Measurements from ENCODE around the gene VRK1. TPM values are rescaled to one million over a fixed set of nuclear protein-coding genes. Genes with fewer than 3 reads are reported as not detected.

VRK1 gene
- total and polyA plus RNA-seq, 2 of the 4 experiments (the other 2 are of a cell fraction), result 14.2 to 19.9 TPM

- no peak overlapping the region for H4K5ac ChIP-seq (ENCODE audit: low read depth, low read length)
- 0 out of 2 replicates have a peak, but pooled peaks cover 1% of the 10 kb centered on the region for H3K4me1 ChIP-seq (ENCODE audit: control insufficient read depth, insufficient read depth, low read length)
- no peak overlapping the region for H4K8ac ChIP-seq (ENCODE audit: low read depth in 2 of 2, low read length in 2 of 2)
- in situ Hi-C loops (cut with MboI; ENCODE audit: low sequenced_read_pairs) (no loop called here), intact Hi-C loops (cut with micrococcal nuclease) (loop anchor here (1.0 to 5.0 kb wide), 4 partner anchors 47 to 285 kb away; partner anchors contain the start of gene VRK1), dilution Hi-C loops (cut with HindIII; ENCODE audit: low sequenced_read_pairs, unreplicated experiment) (no loop called here)
- H3K9me3 ChIP-seq (ENCODE audit: control insufficient read depth, insufficient read depth, low read length), result no peaks in the 10 kb centered on the region
- no peak overlapping the region for H3K23ac ChIP-seq (ENCODE audit: low read depth, low read length)
- ChIA-PET CTCF (interaction anchor here (1.0 to 1.6 kb wide), 5 partner anchors 9 to 69 kb away, joined by 3 to 5 read pairs (median 4); no protein-coding TSS in a partner anchor), POLR2A (ENCODE audit: unreplicated experiment) (no interaction called here)
- no peak for TF ChIP-seq MAZ (IDR thresholded peaks at IDR 0.05; ENCODE audit: borderline replicate concordance, low read depth, low read length)
- no peak for TF ChIP-seq RCOR1 (IDR thresholded peaks at IDR 0.05; ENCODE audit: insufficient replicate concordance, low read length)
- no peak for TF ChIP-seq ELK1 (IDR thresholded peaks at IDR 0.05; ENCODE audit: borderline replicate concordance, low read depth, low read length)
- TF ChIP-seq CTCF (conservative IDR thresholded peaks at IDR 0.05; ENCODE audit: low read depth, low read length), result no peak
- no peak for TF ChIP-seq USF2 (IDR thresholded peaks at IDR 0.05; ENCODE audit: low read depth, low read length)
- TF ChIP-seq NFE2L2 (IDR thresholded peaks at IDR 0.05; ENCODE audit: low read depth, low read length), result no peak
- TF ChIP-seq RFX5 (IDR thresholded peaks at IDR 0.05; ENCODE audit: low read depth, low read length), result no peak
- no peak for TF ChIP-seq SMC3 (IDR thresholded peaks at IDR 0.05; ENCODE audit: low read depth, low read length)
- TF ChIP-seq RAD21 (IDR thresholded peaks at IDR 0.05; ENCODE audit: low read length), result no peak
- TF ChIP-seq POLR2A (IDR thresholded peaks at IDR 0.05; ENCODE audit: low read depth, low read length), result no peak
- no peak for TF ChIP-seq MAFK (IDR thresholded peaks at IDR 0.05; ENCODE audit: low read depth, low read length)
- TF ChIP-seq FOS (IDR thresholded peaks at IDR 0.05; ENCODE audit: low read depth, low read length), result no peak
- TF ChIP-seq CEBPB (IDR thresholded peaks at IDR 0.05; ENCODE audit: low read depth, low read length), result no peak
- no peak for TF ChIP-seq MXI1 (IDR thresholded peaks at IDR 0.05; ENCODE audit: borderline replicate concordance, low read depth, low read length)
- TF ChIP-seq CHD1 (IDR thresholded peaks at IDR 0.05; ENCODE audit: low read depth, low read length), result no peak
- TF ChIP-seq BHLHE40 (IDR thresholded peaks at IDR 0.05; ENCODE audit: low read depth, low read length), result no peak
- no peak overlapping the region for H3K27ac ChIP-seq (ENCODE audit: insufficient read depth, low read length)
- no peaks in the 10 kb centered on the region for H3K27me3 ChIP-seq (ENCODE audit: control insufficient read depth, insufficient read depth, low read length)
- no peak overlapping the region for H2BK15ac ChIP-seq (ENCODE audit: low read depth, low read length)
- H3K79me1 ChIP-seq (ENCODE audit: low read depth in 1 of 2, low read length in 2 of 2), result no peaks in the 10 kb centered on the region
- no TSS peak for BruUV-seq (replicated peaks)
- no peak overlapping the region for H3K56ac ChIP-seq (ENCODE audit: extremely low read depth, insufficient read depth, low read length)
- no peak overlapping the region for H2AK5ac ChIP-seq (ENCODE audit: low read depth, low read length)
- H2BK5ac ChIP-seq (ENCODE audit: low read depth, low read length, poor library complexity, severe bottlenecking), result no peak overlapping the region
- 80% methylated on average over 1 of the region's 4 CpGs; no CpG with 5 or more reads in 1 of the 2 experiments for WGBS, 2 experiments (ENCODE audit: extremely low coverage in 2 of 2, insufficient read length in 1 of 2)
- no peak overlapping the region for H2AFZ ChIP-seq (replicated peaks; ENCODE audit: low read length, poor library complexity)
- H2BK20ac ChIP-seq (ENCODE audit: low read depth, low read length), result no peak overlapping the region
- no peak overlapping the region for H3K18ac ChIP-seq (ENCODE audit: low read depth, low read length)
- H3K9me1 ChIP-seq (ENCODE audit: insufficient read depth, low read length), result no peaks in the 10 kb centered on the region
- no peak overlapping the region for H3K4ac ChIP-seq (ENCODE audit: low read depth, low read length)
- H3K36me3 ChIP-seq (ENCODE audit: control insufficient read depth, insufficient read depth, low read length), result peaks cover 1% of the 10 kb centered on the region; the same call in 1 of the 2 replicates
- no peaks in the 10 kb centered on the region for H4K20me1 ChIP-seq (ENCODE audit: insufficient read depth, low read length)
- H4K91ac ChIP-seq (ENCODE audit: insufficient read depth, low read depth, low read length), result no peak overlapping the region
- DNase-seq (no peak), ATAC-seq (ENCODE audit: low read depth) (no peak)
- no peak overlapping the region for H3K4me3 ChIP-seq (ENCODE audit: insufficient read depth, low read depth, low read length)
- no peak overlapping the region for H3K14ac ChIP-seq (replicated peaks; ENCODE audit: low read depth, low read length)
- no peak overlapping the region for H2AK9ac ChIP-seq (replicated peaks; ENCODE audit: low read depth, low read length, poor library complexity)
- no peak overlapping the region for H3K4me2 ChIP-seq (ENCODE audit: low read depth, low read length)
- H3K9ac ChIP-seq (ENCODE audit: low read depth, low read length), result no peak overlapping the region
- no peak overlapping the region for H2BK120ac ChIP-seq (ENCODE audit: low read depth, low read length)
Measured at GRCh38 chr14:96851694-96852381, 54.7 kb downstream of the VRK1 start.
